Anterior cingulate cortex (tissue), 58 donors: ENCODE data around the gene UBE2O.
A peak's percentile ranks its signal among the peaks of the same experiment; 100 is the strongest.

Experiments
- DNase-seq, 58 donors: peaks; one replicate each; lab custom pipeline; 2025; lab: John Stamatoyannopoulos, UW

UBE2O gene

DNA sequence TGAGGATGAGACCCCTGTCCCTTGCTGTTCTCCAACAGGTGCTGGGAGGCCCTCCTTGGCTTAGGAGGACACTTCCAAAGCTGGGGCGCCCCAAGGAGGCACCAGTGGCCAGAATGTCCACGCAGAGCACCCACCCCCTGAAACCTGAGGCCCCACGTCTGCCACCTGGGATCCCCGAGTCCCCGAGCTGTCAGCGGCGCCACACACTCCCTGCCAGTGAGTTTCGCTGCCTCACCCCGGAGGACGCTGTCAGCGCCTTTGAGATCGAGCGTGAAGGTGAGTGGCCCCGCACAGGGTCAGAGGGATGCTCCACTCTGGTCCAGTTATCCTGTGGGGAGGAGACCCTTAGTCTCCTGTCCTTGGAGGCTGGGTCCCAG is 15.7 kb upstream of the UBE2O start:
- no peak for DNase-seq

- DNase-seq: no peak
These were observed 15.1 kb upstream of the UBE2O start for GRCh38 chr17:76467809-76468633.

GRCh38 chr17:76467366-76467765 is 14.4 kb upstream of the UBE2O start, which contains the start of gene AANAT:
Gene AANAT, plus strand, starts transcription at chr17:76467603. Its CDS starts 1,144 bp downstream, at chr17:76468747.
- no peak for DNase-seq

DNA sequence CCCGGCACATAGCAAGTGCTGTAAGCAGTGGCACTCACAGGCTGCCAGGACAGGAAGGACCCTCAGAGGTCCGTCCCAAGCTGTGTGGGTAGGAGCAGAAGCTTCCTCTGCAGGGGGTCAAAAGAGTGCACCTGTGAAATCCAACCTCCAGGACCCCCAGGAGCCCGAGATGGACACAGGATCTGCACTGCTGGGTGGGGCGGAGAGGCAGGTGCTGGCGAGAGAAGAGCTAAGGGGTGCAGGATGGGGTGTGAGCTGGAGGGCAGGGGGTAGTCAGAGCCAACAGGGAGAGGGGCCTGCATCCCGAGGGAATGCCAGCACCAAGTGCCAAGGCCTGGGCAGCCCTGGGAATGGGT is 13.8 kb upstream of the UBE2O start:
- DNase-seq: no peak

- no peak for DNase-seq
These were observed 9.8 kb upstream of the UBE2O start for GRCh38 chr17:76462556-76463290.

GRCh38 chr17:76461765-76462555 is 9.0 kb upstream of the UBE2O start:
- no peak for DNase-seq

DNA sequence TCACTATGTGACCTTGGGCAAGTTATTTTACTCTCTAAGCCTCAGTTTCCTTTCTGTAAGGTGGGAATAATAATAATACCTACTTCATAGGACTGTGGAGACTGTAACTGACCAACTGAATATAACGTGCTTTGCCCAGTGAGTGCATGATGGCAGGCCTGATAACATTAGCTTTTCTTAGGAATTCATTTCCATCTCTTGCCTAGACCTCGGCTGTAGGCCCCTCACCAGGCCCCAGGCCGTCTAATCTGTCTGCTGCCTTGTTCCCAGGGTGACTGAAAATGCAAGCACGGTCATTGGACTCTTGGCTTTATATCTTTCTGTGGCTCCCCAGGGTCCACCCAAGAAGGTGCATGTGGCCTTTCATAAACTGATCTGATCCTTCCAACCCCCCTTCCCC is 6.7 kb upstream of the UBE2O start:
- no peak for DNase-seq

GRCh38 chr17:76458580-76459490 is 5.9 kb upstream of the UBE2O start:
- DNase-seq: peak in 6 of 58 donors; percentile 8 to 50 (median 24)

DNA sequence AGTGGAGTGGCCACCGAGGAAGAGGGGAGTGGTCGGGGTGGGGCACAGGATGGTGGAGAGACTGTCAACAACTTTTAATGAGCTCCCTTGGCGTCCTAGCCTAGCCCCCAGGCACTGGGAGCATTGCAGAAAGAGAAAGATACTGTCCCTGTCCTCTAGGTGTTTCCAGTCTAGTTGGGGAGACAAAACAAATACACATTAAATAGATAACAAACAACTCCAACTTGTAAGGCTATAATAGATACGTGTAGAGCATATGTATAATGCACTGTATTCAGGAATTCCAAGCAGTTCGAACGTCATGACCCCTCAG is 435 bp upstream of the UBE2O start:
- DNase-seq: no peak

- DNase-seq: peak in 1 of 58 donors; percentile 55
These were observed 759 bp downstream of the UBE2O start for GRCh38 chr17:76452127-76452659.

DNA sequence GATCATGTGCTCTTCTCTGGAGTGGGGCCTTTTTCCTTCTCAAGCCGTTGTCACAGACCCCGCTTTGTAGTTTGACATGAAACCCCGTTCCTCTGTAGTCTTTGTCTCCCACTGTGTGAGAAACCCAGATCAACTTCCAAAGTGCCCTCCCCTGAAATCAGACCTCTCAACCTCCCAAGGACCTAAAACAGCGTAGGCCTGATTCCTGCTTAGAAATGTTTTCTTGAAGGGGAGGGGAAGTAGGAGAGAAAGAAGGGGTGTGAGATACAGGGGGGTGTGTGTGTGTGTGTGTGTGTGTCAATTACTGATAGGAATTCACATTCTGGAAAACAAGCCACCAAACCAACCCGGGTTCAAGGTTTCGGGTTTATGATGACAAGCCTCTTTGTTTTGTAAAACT is 1.4 kb downstream of the UBE2O start:
- DNase-seq: no peak

- no peak for DNase-seq
These were observed 3.8 kb downstream of the UBE2O start for GRCh38 chr17:76449126-76449525.

DNA sequence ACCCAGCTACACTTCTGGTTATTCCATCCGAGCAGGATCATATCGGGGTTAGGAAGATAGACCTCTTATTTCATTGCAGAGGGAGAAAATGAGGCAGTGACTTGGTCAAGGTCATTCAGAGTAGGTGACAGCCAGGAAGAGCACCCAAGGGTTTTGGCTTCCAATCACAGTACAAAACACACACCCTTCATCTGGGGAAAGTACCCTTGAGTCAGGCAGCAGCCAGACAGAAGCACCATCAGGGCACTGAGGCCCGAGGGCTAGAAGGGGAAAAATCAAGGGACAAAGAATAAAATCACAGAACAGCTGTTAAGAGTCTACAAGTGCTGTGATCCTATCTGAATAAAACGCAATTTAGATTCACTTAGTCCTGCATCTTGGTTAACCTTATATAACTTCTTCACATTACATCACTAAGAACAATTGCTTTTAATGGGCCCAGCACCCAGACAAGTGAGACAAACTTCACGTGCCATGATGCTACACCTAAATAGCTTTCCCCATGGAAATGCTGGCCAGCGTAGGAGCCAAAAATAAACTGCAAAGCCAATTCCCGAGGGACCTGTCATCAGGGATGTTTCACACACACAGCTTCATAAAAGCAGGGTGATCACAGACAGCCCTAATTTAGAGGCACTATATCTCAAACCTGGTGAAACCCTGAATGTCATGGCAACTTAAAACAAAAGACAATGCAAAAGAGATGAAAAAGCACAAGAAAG is 4.9 kb downstream of the UBE2O start:
- DNase-seq: no peak

DNA sequence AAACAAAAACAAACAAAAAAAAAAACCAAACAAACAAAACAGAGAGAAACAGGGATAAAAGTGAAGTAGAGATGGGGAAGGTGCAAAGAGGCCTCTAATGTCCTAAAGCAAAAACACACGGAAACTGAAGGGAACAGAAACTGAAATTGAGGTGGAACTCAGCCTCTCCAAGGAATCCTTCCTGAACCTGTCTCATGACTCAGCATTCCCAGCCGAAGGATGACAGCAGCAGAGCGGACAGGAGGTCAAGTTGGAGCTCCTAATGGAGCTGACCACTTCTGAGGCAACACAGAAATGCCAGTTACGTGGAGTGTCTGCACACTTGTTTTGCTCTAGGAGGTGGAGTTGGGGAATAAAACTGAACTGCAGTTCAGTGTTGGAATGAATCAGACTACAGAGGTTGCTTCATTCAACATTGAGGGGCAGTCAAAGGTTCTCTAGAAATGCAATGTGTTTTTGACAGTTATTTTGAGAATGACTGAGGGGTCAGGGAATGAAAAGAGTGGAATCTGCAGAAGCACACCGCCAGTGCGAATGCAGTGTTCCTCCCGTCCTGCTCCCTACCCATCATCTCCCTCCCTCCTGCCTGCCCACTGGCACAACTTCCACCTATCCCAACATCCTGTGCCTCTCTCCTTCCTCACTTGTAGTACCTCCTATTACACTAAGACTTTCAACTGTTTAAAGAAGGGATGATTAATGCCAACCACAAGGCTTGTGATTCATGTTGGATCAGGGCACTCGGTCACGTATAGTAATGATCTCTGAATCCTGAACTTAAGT is 6.3 kb downstream of the UBE2O start:
- no peak for DNase-seq

- no peak for DNase-seq
These were observed 7.1 kb downstream of the UBE2O start for GRCh38 chr17:76445697-76446448.

GRCh38 chr17:76444518-76445311 is 8.2 kb downstream of the UBE2O start:
- DNase-seq: peak in 1 of 58 donors; percentile 11
